HepG2 (cell line): ENCODE data around the gene CCND1. TPM values are rescaled to one million over a fixed set of nuclear protein-coding genes. Genes with fewer than 3 reads are reported as not detected.

Experiments
- BHLHE40 ChIP-seq: IDR thresholded peaks from 2 replicates; pipeline ENCODE4 v1.6.1; 2011; ENCODE audit warnings: low read length, improper control_type of control experiment
- BRCA1 ChIP-seq: sonication (generic); formaldehyde crosslinking; IDR thresholded peaks from 2 replicates; pipeline ENCODE4 v1.4.0; 2020; ENCODE audit warnings: missing genetic modification reagents
- HOXA9 ChIP-seq: sonication (generic); formaldehyde crosslinking; IDR thresholded peaks from 2 replicates; pipeline ENCODE4 v1.8.1; 2022; ENCODE audit warnings: missing genetic modification reagents, mild to moderate bottlenecking, moderate library complexity, borderline replicate concordance
- MXD4 ChIP-seq: IDR thresholded peaks from 2 replicates; pipeline ENCODE4 v1.6.1; 2016; ENCODE audit warnings: mild to moderate bottlenecking, missing biosample characterization, missing genetic modification reagents
- PHF20 ChIP-seq: sonication (generic); formaldehyde crosslinking; IDR thresholded peaks from 2 replicates; pipeline ENCODE4 v1.5.0; 2020; ENCODE audit warnings: mild to moderate bottlenecking, missing genetic modification reagents
- RCOR2 ChIP-seq: IDR thresholded peaks from 2 replicates; pipeline ENCODE4 v1.6.1; 2016; ENCODE audit warnings: missing biosample characterization, missing genetic modification reagents
- REPIN1 ChIP-seq: sonication (generic); formaldehyde crosslinking; IDR thresholded peaks from 2 replicates; pipeline ENCODE4 v1.8.0; 2022; ENCODE audit warnings: missing genetic modification reagents, low read depth, mild to moderate bottlenecking, borderline replicate concordance
- ZNF235 ChIP-seq: sonication (generic); formaldehyde crosslinking; IDR thresholded peaks from 2 replicates; pipeline ENCODE4 v1.8.1; 2023; ENCODE audit warnings: mild to moderate bottlenecking, missing genetic modification reagents, borderline replicate concordance
- ZNF547 ChIP-seq: sonication (generic); formaldehyde crosslinking; IDR thresholded peaks from 2 replicates; pipeline ENCODE4 v1.5.1; 2020; ENCODE audit warnings: mild to moderate bottlenecking, missing genetic modification reagents
- polyA plus RNA-seq, 8 experiments: library from polyadenylated mRNA; depleted of rRNA in 3 of 8; stranded (reverse) in 7 of 8; unstranded in 1 of 8; fragments of >200 nt; fragmentation: Illumina TruSeq in 4 of 8; extraction: Trizol in 4 of 8; gene quantifications; 2 replicates each; pipeline versions ENCODE4 v1.2.1 to v1.2.3, GENCODE V29; 2011 to 2016; ENCODE audit warnings: low read depth in 4 of 8, missing spikeins in 1 of 8, mixed read lengths in 1 of 8; ENCODE audit not compliant: insufficient read depth in 1 of 8
- total RNA-seq, 5 experiments: library from RNA; depleted of rRNA; stranded (reverse); fragments of >200 nt; fragmentation: Illumina TruSeq; extraction: Trizol; gene quantifications; 2 replicates each; pipeline ENCODE4 v1.2.3, GENCODE V29; 2016; ENCODE audit warnings: low read depth in 1 of 5
- TF ChIP-seq, protein P1 (sequence below): sonication (generic); formaldehyde crosslinking; IDR thresholded peaks from 2 replicates; pipeline ENCODE4 v1.5.1; 2020; ENCODE audit warnings: mild to moderate bottlenecking, missing genetic modification reagents, moderate library complexity
- TF ChIP-seq, protein P2 (sequence below), 2 experiments: sonication (generic) in 1 of 2; formaldehyde crosslinking in 1 of 2; IDR thresholded peaks; 2 replicates each; pipeline versions ENCODE4 v1.4.0 to v1.6.1; 2016 to 2020; ENCODE audit warnings: borderline replicate concordance in 1 of 2, low read depth in 1 of 2, mild to moderate bottlenecking in 1 of 2, missing genetic modification reagents in 1 of 2
- TF ChIP-seq, protein P3 (sequence below): sonication (generic); formaldehyde crosslinking; IDR thresholded peaks from 2 replicates; pipeline ENCODE4 v1.4.0; 2020; ENCODE audit warnings: missing genetic modification reagents, borderline replicate concordance
- TF ChIP-seq, protein P4 (sequence below): sonication (generic); formaldehyde crosslinking; IDR thresholded peaks from 2 replicates; pipeline ENCODE4 v1.4.0; 2020; ENCODE audit warnings: missing genetic modification reagents
- TF ChIP-seq, protein P5 (sequence below): sonication (generic); formaldehyde crosslinking; IDR thresholded peaks from 2 replicates; pipeline ENCODE4 v1.4.0; 2020; ENCODE audit warnings: missing genetic modification reagents

CCND1 gene
- total and polyA plus RNA-seq, 2 of the 13 experiments (the other 11 are each of a cell fraction or from before 2014, with no cell fraction given): 107 to 136 TPM

DNA sequence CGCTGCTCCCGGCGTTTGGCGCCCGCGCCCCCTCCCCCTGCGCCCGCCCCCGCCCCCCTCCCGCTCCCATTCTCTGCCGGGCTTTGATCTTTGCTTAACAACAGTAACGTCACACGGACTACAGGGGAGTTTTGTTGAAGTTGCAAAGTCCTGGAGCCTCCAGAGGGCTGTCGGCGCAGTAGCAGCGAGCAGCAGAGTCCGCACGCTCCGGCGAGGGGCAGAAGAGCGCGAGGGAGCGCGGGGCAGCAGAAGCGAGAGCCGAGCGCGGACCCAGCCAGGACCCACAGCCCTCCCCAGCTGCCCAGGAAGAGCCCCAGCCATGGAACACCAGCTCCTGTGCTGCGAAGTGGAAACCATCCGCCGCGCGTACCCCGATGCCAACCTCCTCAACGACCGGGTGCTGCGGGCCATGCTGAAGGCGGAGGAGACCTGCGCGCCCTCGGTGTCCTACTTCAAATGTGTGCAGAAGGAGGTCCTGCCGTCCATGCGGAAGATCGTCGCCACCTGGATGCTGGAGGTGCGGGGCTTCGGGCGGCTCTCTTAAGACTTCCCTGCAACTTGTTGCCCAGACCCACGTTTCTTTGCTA lies at the start of gene CCND1 (continued):
- TF ChIP-seq, protein P1, sequence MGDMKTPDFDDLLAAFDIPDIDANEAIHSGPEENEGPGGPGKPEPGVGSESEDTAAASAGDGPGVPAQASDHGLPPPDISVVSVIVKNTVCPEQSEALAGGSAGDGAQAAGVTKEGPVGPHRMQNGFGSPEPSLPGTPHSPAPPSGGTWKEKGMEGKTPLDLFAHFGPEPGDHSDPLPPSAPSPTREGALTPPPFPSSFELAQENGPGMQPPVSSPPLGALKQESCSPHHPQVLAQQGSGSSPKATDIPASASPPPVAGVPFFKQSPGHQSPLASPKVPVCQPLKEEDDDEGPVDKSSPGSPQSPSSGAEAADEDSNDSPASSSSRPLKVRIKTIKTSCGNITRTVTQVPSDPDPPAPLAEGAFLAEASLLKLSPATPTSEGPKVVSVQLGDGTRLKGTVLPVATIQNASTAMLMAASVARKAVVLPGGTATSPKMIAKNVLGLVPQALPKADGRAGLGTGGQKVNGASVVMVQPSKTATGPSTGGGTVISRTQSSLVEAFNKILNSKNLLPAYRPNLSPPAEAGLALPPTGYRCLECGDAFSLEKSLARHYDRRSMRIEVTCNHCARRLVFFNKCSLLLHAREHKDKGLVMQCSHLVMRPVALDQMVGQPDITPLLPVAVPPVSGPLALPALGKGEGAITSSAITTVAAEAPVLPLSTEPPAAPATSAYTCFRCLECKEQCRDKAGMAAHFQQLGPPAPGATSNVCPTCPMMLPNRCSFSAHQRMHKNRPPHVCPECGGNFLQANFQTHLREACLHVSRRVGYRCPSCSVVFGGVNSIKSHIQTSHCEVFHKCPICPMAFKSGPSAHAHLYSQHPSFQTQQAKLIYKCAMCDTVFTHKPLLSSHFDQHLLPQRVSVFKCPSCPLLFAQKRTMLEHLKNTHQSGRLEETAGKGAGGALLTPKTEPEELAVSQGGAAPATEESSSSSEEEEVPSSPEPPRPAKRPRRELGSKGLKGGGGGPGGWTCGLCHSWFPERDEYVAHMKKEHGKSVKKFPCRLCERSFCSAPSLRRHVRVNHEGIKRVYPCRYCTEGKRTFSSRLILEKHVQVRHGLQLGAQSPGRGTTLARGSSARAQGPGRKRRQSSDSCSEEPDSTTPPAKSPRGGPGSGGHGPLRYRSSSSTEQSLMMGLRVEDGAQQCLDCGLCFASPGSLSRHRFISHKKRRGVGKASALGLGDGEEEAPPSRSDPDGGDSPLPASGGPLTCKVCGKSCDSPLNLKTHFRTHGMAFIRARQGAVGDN (CRISPR knock-in tag): peak; percentile 87
- TF ChIP-seq RCOR2 (CRISPR knock-in tag): no peak
- no peak for TF ChIP-seq PHF20 (CRISPR knock-in tag)
- TF ChIP-seq, protein P2, sequence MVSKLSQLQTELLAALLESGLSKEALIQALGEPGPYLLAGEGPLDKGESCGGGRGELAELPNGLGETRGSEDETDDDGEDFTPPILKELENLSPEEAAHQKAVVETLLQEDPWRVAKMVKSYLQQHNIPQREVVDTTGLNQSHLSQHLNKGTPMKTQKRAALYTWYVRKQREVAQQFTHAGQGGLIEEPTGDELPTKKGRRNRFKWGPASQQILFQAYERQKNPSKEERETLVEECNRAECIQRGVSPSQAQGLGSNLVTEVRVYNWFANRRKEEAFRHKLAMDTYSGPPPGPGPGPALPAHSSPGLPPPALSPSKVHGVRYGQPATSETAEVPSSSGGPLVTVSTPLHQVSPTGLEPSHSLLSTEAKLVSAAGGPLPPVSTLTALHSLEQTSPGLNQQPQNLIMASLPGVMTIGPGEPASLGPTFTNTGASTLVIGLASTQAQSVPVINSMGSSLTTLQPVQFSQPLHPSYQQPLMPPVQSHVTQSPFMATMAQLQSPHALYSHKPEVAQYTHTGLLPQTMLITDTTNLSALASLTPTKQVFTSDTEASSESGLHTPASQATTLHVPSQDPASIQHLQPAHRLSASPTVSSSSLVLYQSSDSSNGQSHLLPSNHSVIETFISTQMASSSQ (IDR thresholded peaks at IDR 0.05; ENCODE audit: low read depth): no peak
- TF ChIP-seq, protein P2 (CRISPR knock-in tag; IDR thresholded peaks at IDR 0.05; ENCODE audit: borderline replicate concordance): no peak
- TF ChIP-seq, protein P3, sequence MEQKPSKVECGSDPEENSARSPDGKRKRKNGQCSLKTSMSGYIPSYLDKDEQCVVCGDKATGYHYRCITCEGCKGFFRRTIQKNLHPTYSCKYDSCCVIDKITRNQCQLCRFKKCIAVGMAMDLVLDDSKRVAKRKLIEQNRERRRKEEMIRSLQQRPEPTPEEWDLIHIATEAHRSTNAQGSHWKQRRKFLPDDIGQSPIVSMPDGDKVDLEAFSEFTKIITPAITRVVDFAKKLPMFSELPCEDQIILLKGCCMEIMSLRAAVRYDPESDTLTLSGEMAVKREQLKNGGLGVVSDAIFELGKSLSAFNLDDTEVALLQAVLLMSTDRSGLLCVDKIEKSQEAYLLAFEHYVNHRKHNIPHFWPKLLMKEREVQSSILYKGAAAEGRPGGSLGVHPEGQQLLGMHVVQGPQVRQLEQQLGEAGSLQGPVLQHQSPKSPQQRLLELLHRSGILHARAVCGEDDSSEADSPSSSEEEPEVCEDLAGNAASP (CRISPR knock-in tag): peak; percentile 58
- TF ChIP-seq REPIN1 (CRISPR knock-in tag): peak; percentile 65; the same call in 1 of the 2 replicates
- 0 out of 2 replicates have a peak, but pooled peaks have one; percentile 48 for TF ChIP-seq ZNF235
- TF ChIP-seq HOXA9: peak; percentile 67; the same call in 1 of the 2 replicates
- TF ChIP-seq MXD4: peak; percentile 61; the same call in 1 of the 2 replicates
- no peak for TF ChIP-seq BHLHE40
- TF ChIP-seq BRCA1 (CRISPR knock-in tag): no peak; the same call in 1 of the 2 replicates
- no peak for TF ChIP-seq ZNF547 (CRISPR knock-in tag)
- TF ChIP-seq, protein P4, sequence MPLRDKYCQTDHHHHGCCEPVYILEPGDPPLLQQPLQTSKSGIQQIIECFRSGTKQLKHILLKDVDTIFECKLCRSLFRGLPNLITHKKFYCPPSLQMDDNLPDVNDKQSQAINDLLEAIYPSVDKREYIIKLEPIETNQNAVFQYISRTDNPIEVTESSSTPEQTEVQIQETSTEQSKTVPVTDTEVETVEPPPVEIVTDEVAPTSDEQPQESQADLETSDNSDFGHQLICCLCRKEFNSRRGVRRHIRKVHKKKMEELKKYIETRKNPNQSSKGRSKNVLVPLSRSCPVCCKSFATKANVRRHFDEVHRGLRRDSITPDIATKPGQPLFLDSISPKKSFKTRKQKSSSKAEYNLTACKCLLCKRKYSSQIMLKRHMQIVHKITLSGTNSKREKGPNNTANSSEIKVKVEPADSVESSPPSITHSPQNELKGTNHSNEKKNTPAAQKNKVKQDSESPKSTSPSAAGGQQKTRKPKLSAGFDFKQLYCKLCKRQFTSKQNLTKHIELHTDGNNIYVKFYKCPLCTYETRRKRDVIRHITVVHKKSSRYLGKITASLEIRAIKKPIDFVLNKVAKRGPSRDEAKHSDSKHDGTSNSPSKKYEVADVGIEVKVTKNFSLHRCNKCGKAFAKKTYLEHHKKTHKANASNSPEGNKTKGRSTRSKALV (CRISPR knock-in tag): peak; percentile 94
- TF ChIP-seq, protein P5, sequence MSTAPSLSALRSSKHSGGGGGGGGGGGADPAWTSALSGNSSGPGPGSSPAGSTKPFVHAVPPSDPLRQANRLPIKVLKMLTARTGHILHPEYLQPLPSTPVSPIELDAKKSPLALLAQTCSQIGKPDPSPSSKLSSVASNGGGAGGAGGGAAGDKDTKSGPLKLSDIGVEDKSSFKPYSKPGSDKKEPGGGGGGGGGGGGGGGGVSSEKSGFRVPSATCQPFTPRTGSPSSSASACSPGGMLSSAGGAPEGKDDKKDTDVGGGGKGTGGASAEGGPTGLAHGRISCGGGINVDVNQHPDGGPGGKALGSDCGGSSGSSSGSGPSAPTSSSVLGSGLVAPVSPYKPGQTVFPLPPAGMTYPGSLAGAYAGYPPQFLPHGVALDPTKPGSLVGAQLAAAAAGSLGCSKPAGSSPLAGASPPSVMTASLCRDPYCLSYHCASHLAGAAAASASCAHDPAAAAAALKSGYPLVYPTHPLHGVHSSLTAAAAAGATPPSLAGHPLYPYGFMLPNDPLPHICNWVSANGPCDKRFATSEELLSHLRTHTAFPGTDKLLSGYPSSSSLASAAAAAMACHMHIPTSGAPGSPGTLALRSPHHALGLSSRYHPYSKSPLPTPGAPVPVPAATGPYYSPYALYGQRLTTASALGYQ (CRISPR knock-in tag): peak; percentile 77; the same call in 1 of the 2 replicates
